Thyroid gland (tissue), 4 donors: ENCODE data around the gene STK10.

ENCODE experiments used
- POLR2A ChIP-seq, 2 donors: fragments of 450-650 bp; IDR thresholded peaks; one replicate each; pipeline ENCODE4 v1.6.1; 2017; ENCODE audit warnings: antibody characterized with exemption in 2 of 2, mild to moderate bottlenecking in 2 of 2, moderate library complexity in 1 of 2
- TF ChIP-seq, protein P1 (sequence below), 6 experiments: fragments of 200-600 bp in 3 of 6; fragments of 450-650 bp in 3 of 6; sonication (generic) in 3 of 6; IDR thresholded peaks; one replicate each; pipeline ENCODE4 v1.5.1; 2016 to 2019; ENCODE audit warnings: antibody characterized with exemption in 6 of 6, mild to moderate bottlenecking in 2 of 6, inconsistent platforms in 1 of 6, moderate library complexity in 1 of 6

- TF ChIP-seq, protein P1, sequence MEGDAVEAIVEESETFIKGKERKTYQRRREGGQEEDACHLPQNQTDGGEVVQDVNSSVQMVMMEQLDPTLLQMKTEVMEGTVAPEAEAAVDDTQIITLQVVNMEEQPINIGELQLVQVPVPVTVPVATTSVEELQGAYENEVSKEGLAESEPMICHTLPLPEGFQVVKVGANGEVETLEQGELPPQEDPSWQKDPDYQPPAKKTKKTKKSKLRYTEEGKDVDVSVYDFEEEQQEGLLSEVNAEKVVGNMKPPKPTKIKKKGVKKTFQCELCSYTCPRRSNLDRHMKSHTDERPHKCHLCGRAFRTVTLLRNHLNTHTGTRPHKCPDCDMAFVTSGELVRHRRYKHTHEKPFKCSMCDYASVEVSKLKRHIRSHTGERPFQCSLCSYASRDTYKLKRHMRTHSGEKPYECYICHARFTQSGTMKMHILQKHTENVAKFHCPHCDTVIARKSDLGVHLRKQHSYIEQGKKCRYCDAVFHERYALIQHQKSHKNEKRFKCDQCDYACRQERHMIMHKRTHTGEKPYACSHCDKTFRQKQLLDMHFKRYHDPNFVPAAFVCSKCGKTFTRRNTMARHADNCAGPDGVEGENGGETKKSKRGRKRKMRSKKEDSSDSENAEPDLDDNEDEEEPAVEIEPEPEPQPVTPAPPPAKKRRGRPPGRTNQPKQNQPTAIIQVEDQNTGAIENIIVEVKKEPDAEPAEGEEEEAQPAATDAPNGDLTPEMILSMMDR (IDR thresholded peaks at IDR 0.05): no peak
- TF ChIP-seq POLR2A (IDR thresholded peaks at IDR 0.05): no peak
Measured at GRCh38 chr5:172008689-172009141, 179.3 kb downstream of the STK10 start.
